Smooth muscle cell (in vitro differentiated cells): ENCODE measurements around the gene DISP3. TPM values are rescaled to one million over a fixed set of nuclear protein-coding genes. Genes with fewer than 3 reads are reported as not detected.

Experiments
- DNase-seq: peaks from one replicate; lab custom pipeline; 2025; ENCODE audit not compliant: unreplicated experiment; lab: John Stamatoyannopoulos, UW
- H2AFZ ChIP-seq: fragments of 200-600 bp; sonication (generic); 2 replicates; pipeline ENCODE4 v1.6.0; 2016; ENCODE audit warnings: antibody characterized with exemption, low read depth, mild to moderate bottlenecking
- H3F3A ChIP-seq: fragments of 200-600 bp; sonication (generic); 2 replicates; pipeline ENCODE4 v1.6.0; 2017; ENCODE audit warnings: antibody characterized with exemption, low read depth
- H3K27ac ChIP-seq: fragments of 200-600 bp; sonication (generic); 2 replicates; pipeline ENCODE4 v1.5.1; 2016; ENCODE audit warnings: low read depth, mild to moderate bottlenecking
- H3K27me3 ChIP-seq: fragments of 200-600 bp; sonication (generic); 2 replicates; pipeline ENCODE4 v1.6.1; 2016; ENCODE audit warnings: low read depth, mild to moderate bottlenecking
- H3K36me3 ChIP-seq: fragments of 200-600 bp; sonication (generic); 2 replicates; pipeline ENCODE4 v1.5.1; 2016; ENCODE audit warnings: low read depth
- H3K4me1 ChIP-seq: fragments of 200-600 bp; sonication (generic); 2 replicates; pipeline ENCODE4 v1.5.1; 2016; ENCODE audit warnings: low read depth
- H3K4me2 ChIP-seq: fragments of 200-600 bp; sonication (generic); 2 replicates; pipeline ENCODE4 v1.6.0; 2016; ENCODE audit warnings: mild to moderate bottlenecking
- H3K4me3 ChIP-seq: fragments of 200-600 bp; sonication (generic); 2 replicates; pipeline ENCODE4 v1.5.1; 2016; ENCODE audit warnings: mild to moderate bottlenecking
- H3K79me2 ChIP-seq: fragments of 200-600 bp; sonication (generic); 2 replicates; pipeline ENCODE4 v1.6.0; 2016; ENCODE audit warnings: low read depth, mild to moderate bottlenecking
- H3K9ac ChIP-seq: fragments of 200-600 bp; sonication (generic); 2 replicates; pipeline ENCODE4 v1.6.0; 2016; ENCODE audit warnings: low read depth
- H3K9me3 ChIP-seq: fragments of 200-600 bp; sonication (generic); replicated peaks from 2 replicates; pipeline ENCODE4 v1.5.1; 2016; ENCODE audit warnings: low read depth
- H4K20me1 ChIP-seq: fragments of 200-600 bp; sonication (generic); 2 replicates; pipeline ENCODE4 v1.6.0; 2016; ENCODE audit warnings: low read depth
- WGBS: methylation state at CpG from one replicate; pipeline ENCODE4 v1.1.7; 2016; ENCODE audit warnings: low lambda C conversion rate; 5-methylcytosine and 5-hydroxymethylcytosine counted together
- polyA plus RNA-seq: library from polyadenylated mRNA; unstranded; fragments of >200 nt; fragmentation: Nextera tagmentation; extraction: Ambion mirVana; gene quantifications from 2 replicates; pipeline ENCODE4 v1.2.1, GENCODE V29; 2016
- total RNA-seq: library from RNA; depleted of rRNA; stranded (reverse); fragments of >200 nt; gene quantifications from 2 replicates; pipeline ENCODE4 v1.2.3, GENCODE V29; 2014
- TF ChIP-seq, protein P1 (sequence below): fragments of 200-600 bp; sonication (generic); IDR thresholded peaks from 2 replicates; pipeline ENCODE4 v1.5.1; 2017; ENCODE audit warnings: borderline replicate concordance, mild to moderate bottlenecking, antibody characterized with exemption; ENCODE audit not compliant: insufficient read depth, poor library complexity, severe bottlenecking

Gene DISP3
- total and polyA plus RNA-seq, 2 experiments from 2014 or later = 0.17 TPM; not detected in 1

GRCh38 chr1:11474826-11475225, 4.1 kb upstream of the DISP3 start:
- H3K27ac ChIP-seq = no peak overlapping the region
- no peaks in the 10 kb centered on the region for H3K79me2 ChIP-seq
- no peak overlapping the region for H3K9ac ChIP-seq
- no peak for DNase-seq
- no peaks in the 10 kb centered on the region for H3F3A ChIP-seq
- TF ChIP-seq, protein P1, sequence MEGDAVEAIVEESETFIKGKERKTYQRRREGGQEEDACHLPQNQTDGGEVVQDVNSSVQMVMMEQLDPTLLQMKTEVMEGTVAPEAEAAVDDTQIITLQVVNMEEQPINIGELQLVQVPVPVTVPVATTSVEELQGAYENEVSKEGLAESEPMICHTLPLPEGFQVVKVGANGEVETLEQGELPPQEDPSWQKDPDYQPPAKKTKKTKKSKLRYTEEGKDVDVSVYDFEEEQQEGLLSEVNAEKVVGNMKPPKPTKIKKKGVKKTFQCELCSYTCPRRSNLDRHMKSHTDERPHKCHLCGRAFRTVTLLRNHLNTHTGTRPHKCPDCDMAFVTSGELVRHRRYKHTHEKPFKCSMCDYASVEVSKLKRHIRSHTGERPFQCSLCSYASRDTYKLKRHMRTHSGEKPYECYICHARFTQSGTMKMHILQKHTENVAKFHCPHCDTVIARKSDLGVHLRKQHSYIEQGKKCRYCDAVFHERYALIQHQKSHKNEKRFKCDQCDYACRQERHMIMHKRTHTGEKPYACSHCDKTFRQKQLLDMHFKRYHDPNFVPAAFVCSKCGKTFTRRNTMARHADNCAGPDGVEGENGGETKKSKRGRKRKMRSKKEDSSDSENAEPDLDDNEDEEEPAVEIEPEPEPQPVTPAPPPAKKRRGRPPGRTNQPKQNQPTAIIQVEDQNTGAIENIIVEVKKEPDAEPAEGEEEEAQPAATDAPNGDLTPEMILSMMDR = no peak
- H3K4me3 ChIP-seq = no peak overlapping the region
- H3K27me3 ChIP-seq = peaks cover 44% of the 10 kb centered on the region
- H2AFZ ChIP-seq = no peak overlapping the region
- no peaks in the 10 kb centered on the region for H3K9me3 ChIP-seq
- no peaks in the 10 kb centered on the region for H3K36me3 ChIP-seq
- 76% methylated on average over 5 of the region's 5 CpGs for WGBS
- no peak overlapping the region for H3K4me2 ChIP-seq
- H4K20me1 ChIP-seq = no peaks in the 10 kb centered on the region
- peaks cover 7% of the 10 kb centered on the region for H3K4me1 ChIP-seq

GRCh38 chr1:11475748-11476147, 3.2 kb upstream of the DISP3 start:
- Histone ChIP-seq H3K79me2 (no peaks in the 10 kb centered on the region), H3K9ac (no peak overlapping the region), H3K36me3 (no peaks in the 10 kb centered on the region), H3K4me1 (peaks cover 9% of the 10 kb centered on the region), H3K27ac (no peak overlapping the region), H4K20me1 (no peaks in the 10 kb centered on the region), H3K9me3 (no peaks in the 10 kb centered on the region), H3K4me2 (no peak overlapping the region), H3F3A (no peaks in the 10 kb centered on the region), H3K4me3 (no peak overlapping the region), H2AFZ (no peak overlapping the region), H3K27me3 (peaks cover 52% of the 10 kb centered on the region)
- TF ChIP-seq, protein P1 = no peak
- DNase-seq = no peak
- WGBS = 75% methylated on average over 4 of the region's 4 CpGs

GRCh38 chr1:11479375-11479979, 522 bp downstream of the DISP3 start:
- Histone ChIP-seq H3K36me3 (no peaks in the 10 kb centered on the region), H3F3A (no peaks in the 10 kb centered on the region), H3K79me2 (no peaks in the 10 kb centered on the region), H3K4me1 (peaks cover 9% of the 10 kb centered on the region), H3K4me2 (peak overlapping the region; percentile 95), H3K4me3 (peak overlapping the region; percentile 69), H3K27ac (no peak overlapping the region), H2AFZ (peak overlapping the region; percentile 90), H3K9me3 (no peaks in the 10 kb centered on the region), H4K20me1 (no peaks in the 10 kb centered on the region), H3K27me3 (peaks cover 54% of the 10 kb centered on the region), H3K9ac (no peak overlapping the region)
- DNase-seq = no peak
- TF ChIP-seq, protein P1 = no peak
- WGBS = 2% methylated on average over 36 of the region's 52 CpGs

GRCh38 chr1:11481019-11481418, 2.1 kb downstream of the DISP3 start:
- H3K27me3 ChIP-seq = peaks cover 56% of the 10 kb centered on the region
- no peak for DNase-seq
- TF ChIP-seq, protein P1 = no peak

More at GRCh38 chr1:11481019-11481418, 2.1 kb downstream of the DISP3 start:
- Histone ChIP-seq H3K27ac (no peak overlapping the region), H4K20me1 (no peaks in the 10 kb centered on the region), H3K79me2 (no peaks in the 10 kb centered on the region), H3K4me1 (peaks cover 9% of the 10 kb centered on the region), H3K9ac (no peak overlapping the region), H3K4me3 (no peak overlapping the region), H3K9me3 (no peaks in the 10 kb centered on the region), H3K4me2 (no peak overlapping the region), H3F3A (no peaks in the 10 kb centered on the region), H3K36me3 (no peaks in the 10 kb centered on the region), H2AFZ (no peak overlapping the region)
- WGBS = 47% methylated on average over 4 of the region's 4 CpGs
